T-helper 1 cell treated with Interleukin-12 subunit alpha and Interleukin-12 subunit beta and Interleukin-4 antibody, amounts not matched to agents 30 ng/mL and 1 ng/mL, for 36 hours (primary cell): ENCODE results near the gene ZEB1. TPM values are rescaled to one million over a fixed set of nuclear protein-coding genes. Genes with fewer than 3 reads are reported as not detected.
"Not testable (repeated sequence)": the region's sequence is repeated elsewhere in the genome, so short reads cannot be mapped to it uniquely, and the experiment has no call there.

Experiments used
- intact Hi-C: fragments of 100-400 bp; cut with micrococcal nuclease; formaldehyde crosslinking; loops from one replicate; pipeline ENCODE4 v1.15.1; 2024
- total RNA-seq: library from RNA; stranded (reverse); gene quantifications from 2 replicates; pipeline ENCODE4 v1.2.3, GENCODE V29; 2022

ZEB1 gene
- total RNA-seq, 1 donor from 2014 or later = 72.0 TPM

DNA sequence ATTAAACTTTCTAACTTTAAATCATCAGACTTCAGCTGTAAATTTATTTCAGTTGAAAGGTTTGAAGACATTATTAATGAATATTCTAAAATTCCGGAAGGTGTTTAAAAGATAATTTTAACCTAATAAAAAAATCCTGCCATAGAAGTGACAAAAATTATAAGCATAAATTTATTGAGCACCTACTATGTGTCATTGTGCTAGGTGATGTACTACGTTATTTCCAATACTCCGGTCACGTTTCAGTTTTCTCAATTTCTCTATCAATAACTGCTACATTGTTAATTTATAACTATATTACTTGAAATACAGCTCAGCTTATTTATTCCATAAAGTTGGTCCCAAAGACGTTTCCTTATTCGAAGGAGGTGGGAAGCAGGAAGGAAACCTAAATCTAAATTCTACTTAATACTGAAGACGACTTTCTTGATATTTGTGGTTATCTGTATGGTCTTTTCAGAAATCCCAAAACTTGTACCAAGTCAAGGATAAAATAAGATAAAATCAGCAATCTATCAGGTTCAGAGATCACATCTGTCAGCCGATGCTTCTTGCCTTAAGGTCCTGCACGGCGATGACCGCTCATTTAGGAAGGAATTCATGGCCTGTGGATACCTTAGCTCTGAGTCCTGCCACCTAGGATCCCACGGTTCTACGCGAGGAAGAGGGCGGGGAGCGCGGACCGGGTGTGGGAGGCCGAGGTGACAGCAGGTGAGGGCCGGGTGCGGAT is 1.2 kb upstream of the ZEB1 start:
- intact Hi-C loops = loop anchor here (1.0 to 2.0 kb wide), 8 partner anchors 35 to 883 kb away; partner anchors contain the start of gene MAP3K8

DNA sequence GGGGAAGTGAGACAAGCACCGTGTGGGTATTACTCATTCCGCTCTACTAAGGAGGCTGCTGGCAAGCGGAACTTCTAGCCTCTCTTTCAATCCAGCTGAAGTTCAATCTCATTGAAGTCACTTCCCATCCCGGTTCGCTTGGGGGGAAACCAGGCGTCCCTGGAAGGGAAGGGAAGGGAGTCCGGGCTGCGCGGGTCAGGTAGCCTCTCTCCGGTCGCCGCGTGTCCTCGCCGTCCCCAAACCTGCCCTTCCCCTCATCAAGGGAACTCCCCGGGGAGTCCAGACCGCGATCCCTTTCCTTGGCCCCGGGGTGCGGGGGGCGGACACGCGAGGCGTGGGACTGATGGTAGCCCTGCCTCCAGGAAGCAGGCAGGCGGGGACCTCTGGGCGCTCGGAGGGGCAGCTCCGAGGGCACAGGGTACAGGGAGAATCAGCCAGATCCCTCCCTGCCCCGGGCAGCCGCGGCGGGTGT is 598 bp upstream of the ZEB1 start:
- intact Hi-C loops = loop anchor here (1.0 to 2.0 kb wide), 8 partner anchors 34 to 884 kb away; partner anchors contain the start of gene MAP3K8

DNA sequence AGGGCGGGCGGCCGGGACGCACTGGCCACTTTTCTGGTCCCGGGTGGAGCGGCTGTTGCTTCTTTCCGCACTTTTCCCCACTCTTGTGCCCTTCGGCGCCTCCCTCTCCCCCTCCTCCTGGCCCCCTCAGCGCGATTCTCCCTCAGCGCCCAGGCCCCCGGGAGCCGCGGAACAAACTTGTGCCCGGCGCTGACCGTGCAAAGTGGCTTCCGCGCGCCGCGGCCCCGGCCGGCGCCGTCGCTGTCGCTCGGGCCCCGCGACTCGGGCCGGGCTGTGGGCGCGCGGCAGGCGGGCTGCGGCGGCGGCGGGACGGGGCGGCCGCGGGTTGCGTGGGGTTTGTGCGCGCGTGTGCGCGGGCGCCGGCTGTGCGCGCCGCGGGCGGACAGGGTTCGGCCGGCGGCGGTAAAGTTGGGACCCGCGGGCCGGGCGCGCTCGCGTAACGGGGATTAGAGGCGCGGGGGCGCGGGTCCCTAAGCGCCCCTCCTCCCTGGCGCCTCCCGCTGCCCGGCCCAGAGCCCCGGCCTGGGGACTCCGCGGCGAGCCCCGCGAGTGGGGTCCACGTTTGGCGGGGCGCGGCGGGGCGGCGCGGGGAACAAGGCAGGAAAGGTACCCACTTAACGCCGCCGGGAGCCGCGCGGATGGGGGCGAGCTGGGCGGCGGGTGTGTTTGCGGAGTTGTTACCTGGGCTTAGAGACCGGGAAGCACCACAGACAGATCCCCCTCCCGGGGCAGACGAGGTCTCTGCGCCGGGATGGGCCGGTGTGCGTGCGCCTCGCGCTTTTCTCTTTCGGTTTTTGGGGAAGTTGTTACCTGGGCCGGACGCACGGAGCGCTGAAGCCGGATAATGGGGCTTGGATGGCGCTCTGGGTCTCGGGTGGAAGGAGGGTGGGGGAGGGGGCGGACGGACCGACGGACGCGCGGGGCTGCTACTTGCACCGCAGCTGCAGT is 860 bp downstream of the ZEB1 start:
- intact Hi-C loops = loop anchor here (1.0 to 5.0 kb wide), 13 partner anchors 15 to 1637 kb away; partner anchors contain the start of genes ARHGAP12, ITGB1 and MAP3K8

DNA sequence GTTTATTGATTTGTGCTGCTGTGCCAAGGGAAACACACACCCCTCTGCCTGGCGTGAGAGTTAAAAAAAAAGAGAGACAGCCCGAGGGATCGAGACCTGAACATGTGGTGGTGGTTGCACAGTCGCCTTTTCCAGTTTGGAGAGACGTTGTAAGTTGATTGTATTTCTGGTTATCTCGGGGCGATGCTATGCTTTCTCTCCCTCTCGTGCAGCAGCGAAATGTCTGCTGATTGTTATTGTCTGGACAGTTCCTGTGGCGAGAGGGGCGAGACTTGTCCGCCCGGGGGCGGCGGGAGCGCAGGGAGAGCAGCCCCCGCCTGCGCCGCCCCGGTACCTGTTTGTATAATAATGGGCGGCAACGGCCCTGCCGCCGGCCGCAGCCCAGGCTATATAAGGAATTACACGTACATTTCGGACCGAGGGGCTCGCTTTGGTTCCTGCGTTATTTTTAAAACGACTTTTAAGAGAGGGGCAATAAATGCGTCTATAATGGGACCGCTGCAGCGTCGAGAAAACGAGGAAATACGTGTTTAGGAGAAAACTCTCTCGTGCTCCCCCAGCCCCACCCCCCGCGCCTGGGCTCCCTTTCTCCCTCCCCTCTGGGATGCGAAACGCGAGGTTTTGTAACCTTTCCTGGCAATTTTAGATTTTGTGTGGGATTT is 1.7 kb downstream of the ZEB1 start:
- intact Hi-C loops = loop anchor here (2.0 to 5.0 kb wide), 8 partner anchors 14 to 1637 kb away; partner anchors contain the start of genes ARHGAP12 and ITGB1

DNA sequence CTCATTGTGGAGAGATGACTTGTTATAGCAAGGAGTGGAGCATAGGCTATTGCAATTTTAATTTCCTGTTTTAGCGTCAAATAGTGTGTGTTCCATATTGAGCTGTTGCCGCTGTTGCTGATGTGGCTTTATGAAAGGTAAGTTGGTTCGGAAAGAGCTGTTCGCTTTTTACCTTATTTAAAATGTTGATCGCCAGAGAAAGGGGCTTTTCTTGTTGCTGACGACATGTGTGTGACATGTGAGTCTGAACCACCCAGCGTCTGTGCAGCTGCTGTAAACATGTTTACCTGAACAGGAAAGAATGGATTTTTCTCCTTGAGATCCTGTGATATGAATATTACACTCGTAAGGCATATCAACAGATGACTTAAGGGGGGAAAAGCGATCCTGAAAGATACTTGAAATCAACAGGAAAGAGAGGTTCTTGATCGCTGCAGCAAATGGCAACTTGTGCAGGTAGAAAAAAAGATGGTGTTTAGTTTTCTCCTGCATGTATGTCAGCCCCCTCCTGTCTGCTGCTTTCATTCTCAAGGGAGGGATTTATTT is 2.5 kb downstream of the ZEB1 start:
- intact Hi-C loops = loop anchor here (2.0 to 5.0 kb wide), 8 partner anchors 13 to 1636 kb away; partner anchors contain the start of genes ARHGAP12 and ITGB1

DNA sequence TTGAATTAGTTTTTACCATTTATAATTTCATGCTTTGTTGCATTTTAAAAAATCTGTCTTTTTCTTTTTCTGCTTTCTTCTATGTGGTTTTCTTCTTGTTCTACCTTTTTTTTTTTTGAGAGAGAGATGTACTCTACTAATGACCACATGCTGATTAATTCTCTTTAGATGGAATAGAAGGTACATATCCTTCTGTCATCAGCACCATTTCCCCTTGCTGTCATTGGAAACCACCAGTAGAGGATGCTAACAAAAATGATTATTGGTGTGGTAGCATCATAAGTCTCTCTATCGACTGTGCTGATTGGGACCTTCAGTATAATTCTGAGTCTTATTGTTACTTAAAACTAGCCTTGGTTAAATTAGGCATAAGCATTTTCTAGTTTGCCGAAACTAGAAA is 3.6 kb downstream of the ZEB1 start:
- intact Hi-C loops = loop anchor here (1.0 to 5.0 kb wide), 8 partner anchors 31 to 1635 kb away; partner anchors contain the start of genes ARHGAP12 and ITGB1

DNA sequence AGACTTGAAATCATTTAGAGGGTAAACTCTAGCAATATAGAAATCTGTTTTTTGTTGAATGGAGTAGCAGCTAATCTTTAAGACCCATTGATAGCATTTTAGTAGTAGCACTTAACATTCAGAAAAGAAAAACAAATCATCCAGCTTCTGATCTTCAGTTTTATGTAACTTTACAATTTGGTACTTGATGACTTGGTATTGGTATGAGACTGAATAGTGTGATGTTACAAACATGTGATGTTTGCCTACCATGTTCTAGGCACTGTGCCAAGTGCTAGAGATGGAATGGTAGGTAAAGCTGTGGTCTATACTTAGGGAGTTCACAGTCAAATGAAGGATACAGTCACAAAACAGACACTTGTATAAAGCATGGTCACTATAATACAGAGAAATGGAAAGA is 21.3 kb downstream of the ZEB1 start:
- intact Hi-C loops = loop anchor here (10.0 kb wide), 1 partner anchor 584 kb away; the partner anchor contains the start of gene ARHGAP12

DNA sequence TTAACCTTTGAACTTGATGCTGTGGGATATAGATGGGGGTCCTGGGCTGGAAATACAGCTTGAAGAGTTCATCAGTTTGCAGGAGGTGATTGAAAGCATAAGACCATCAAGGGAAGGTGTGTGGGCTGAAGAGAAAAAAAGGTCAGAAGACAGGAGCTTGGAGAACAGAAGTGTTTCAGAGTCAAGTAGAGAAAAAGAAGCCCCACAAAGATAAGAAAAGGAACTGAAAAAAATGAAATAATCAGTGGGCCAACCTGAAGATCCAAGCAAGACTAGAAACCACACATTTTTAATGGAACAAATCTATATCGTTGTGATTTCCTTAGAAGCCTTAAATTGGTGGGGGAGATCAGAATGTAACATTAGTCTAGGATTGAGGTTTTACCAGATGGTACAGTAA is 22.5 kb downstream of the ZEB1 start:
- intact Hi-C loops = loop anchor here (10.0 kb wide), 1 partner anchor 583 kb away; the partner anchor contains the start of gene ARHGAP12

DNA sequence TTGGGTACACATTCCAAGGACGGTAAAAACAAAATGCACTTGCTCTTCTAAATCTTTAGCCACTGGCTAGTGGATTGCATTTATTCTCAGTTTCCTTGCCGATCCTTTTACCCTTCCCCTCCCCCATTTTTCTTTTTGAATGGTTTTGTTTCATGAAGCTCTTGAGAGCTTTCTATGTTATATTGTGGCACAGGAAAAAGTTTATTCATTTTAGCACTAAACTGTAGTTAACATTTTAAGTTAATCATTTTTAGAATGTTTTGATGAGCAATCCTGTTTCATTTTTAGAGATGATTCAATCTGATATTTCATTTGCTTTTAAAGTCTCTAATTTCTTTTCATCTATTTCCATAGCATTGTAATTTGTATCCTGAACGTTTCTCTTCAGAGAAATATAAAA is 24.0 kb downstream of the ZEB1 start:
- intact Hi-C loops = loop anchor here (1.0 to 10.0 kb wide), 3 partner anchors 10 to 582 kb away; partner anchors contain the start of gene ARHGAP12

DNA sequence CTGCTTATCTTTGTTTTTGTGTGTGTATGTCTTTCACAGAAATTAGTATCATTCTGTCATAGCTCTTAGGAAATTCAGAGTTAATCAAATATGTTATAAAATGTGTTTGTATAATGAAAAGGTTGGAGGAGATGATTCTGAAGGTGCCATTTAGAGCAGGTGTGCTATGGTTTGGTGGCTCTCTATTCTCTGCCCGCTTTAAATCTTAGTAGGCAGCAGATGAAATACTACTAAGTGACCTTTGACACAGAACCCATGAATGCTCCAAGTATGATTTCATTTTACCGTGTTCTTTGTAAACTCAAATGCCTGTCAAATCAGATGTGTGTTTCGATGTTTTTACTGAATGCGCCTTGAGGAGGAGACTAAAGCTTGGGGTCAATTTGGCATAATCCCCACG is 24.5 kb downstream of the ZEB1 start:
- intact Hi-C loops = loop anchor here (1.0 to 10.0 kb wide), 3 partner anchors 10 to 581 kb away; partner anchors contain the start of gene ARHGAP12

DNA sequence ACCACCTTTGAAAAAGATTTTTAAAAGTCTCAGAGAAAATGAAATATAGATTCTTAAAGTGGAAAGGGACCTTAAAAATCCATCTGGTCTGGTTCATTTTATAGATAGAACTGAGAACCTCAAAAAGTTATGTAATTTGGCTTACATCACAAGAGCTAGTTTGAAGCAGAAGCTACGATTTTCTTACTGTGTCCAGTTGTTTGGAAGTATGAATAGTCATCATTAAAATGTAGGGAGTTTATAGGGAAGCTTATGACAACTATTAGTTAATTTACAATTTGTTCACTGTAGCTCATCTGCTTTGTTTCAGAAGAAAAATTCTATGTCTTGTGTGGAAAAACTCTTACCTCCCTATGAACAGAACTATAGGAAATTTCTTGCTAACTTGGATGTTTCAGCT is 26.9 kb downstream of the ZEB1 start:
- intact Hi-C loops = loop anchor here (10.0 kb wide), 1 partner anchor 579 kb away; the partner anchor contains the start of gene ARHGAP12

DNA sequence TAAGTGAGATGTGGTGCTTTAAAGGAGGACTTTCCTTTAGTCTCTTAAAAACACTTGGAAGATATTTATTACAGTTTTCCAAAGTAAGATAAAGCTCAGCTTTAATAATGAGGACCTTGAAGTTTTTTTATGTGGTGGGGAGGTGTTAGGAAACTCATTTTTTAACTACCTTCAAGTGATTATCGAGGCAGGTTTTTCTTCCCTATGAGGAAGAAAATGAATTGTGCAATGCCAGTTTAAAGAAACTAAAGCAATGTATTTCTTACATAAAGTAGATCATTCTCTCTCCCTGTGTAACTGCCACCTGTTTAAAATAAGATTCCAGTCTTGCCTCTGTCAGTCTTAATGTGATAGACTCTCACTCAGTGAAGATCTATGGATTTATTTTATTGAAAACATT is 27.9 kb downstream of the ZEB1 start:
- intact Hi-C loops = loop anchor here (10.0 kb wide), 1 partner anchor 578 kb away; the partner anchor contains the start of gene ARHGAP12

DNA sequence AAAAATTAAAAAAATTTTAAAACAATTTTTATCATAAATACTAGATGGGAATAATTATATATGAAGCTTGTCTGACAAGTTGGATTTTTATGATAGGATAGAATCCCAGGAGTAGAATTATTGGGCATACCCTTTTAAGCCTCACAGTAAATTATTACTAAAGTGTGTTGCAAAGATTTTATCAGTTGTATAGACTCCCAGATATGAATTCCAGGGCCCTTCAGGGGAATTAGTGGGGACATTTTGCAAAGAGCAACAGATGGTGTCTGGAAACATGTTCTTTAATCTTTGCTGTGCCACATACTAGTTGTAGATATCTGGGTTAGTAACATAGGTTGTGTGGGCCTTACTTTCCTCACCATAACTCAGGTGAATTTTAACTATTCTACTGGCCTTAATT is 28.7 kb downstream of the ZEB1 start:
- intact Hi-C loops = loop anchor here (10.0 kb wide), 1 partner anchor 577 kb away; the partner anchor contains the start of gene ARHGAP12

DNA sequence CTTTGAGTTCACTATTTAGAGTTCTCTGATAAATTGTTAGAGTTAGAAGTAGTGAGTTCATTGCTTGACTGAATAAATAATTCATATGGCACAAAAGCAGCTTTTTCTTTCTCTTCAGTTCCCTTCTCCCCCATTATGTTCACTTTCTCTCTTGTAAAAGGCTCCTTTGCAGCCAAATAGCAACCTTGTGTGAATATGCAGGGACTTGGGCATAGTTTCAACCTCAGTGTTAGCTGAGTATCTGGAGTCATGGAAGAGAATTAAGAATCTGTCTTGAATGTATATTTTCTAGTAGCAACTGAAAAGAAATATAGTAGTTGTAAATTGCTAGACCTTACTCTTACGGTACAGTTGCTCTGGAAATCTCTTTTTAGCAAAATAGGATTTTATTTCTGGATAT is 31.9 kb downstream of the ZEB1 start:
- intact Hi-C loops = no loop called here

DNA sequence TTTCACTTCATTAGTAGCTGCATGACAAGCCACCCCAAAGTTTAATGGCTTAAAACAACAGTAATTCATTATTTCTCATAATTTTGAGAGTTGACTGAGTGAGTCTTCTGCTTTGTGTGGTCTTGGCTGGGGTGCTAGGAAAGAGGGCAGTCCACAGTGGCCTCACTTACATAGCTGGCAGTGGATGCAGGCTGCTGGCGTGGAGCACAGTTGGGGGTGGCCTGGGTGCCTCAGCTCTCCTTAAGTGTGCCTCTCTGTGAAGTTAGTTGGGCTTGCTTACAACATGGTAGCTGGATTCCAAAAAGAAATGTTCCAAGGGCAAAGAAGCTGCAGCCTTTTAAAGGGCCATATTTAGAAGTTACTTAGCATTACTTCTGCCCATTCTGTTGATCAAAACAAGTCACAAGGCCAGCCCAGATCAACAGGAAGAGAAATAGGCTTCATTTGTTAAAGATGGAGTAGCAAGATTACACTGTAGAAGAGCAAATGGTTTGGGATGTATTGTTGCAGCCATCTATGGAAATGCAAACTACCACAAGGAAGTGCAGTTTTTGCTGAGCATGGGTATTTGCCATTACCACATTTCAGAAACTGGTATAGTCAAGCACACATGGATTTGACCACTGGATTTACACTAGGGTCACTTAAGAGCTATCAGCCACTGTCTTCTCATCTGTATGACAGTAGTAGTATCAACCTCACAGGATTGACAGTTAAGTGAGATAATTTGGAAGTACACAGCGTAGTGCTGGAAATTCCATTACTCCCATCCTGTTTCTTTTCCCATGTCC is 33.6 kb downstream of the ZEB1 start:
- intact Hi-C loops = loop anchor here (1.0 to 2.0 kb wide), 3 partner anchors 9 to 34 kb away; partner anchors contain the start of gene ZEB1

DNA sequence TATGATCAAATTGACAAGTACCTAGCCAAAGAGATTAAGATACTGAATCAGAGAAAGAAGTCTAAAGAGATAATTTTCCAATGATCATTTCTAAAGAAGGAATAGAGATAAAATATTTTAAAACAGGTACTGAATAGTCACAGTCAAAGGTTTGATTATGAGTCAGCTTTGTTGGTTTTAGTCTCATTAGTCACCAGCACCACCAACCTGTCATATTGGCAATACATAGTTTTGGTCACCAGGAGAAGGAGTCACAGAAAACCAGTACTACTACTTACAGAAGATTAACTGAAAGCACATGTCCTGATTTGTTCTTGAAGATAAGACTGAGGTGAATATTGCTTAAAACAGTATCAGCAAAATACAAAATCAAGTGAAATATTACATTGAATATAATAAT is 34.6 kb downstream of the ZEB1 start:
- intact Hi-C loops = loop anchor here (1.0 to 2.0 kb wide), 3 partner anchors 10 to 35 kb away; partner anchors contain the start of gene ZEB1

DNA sequence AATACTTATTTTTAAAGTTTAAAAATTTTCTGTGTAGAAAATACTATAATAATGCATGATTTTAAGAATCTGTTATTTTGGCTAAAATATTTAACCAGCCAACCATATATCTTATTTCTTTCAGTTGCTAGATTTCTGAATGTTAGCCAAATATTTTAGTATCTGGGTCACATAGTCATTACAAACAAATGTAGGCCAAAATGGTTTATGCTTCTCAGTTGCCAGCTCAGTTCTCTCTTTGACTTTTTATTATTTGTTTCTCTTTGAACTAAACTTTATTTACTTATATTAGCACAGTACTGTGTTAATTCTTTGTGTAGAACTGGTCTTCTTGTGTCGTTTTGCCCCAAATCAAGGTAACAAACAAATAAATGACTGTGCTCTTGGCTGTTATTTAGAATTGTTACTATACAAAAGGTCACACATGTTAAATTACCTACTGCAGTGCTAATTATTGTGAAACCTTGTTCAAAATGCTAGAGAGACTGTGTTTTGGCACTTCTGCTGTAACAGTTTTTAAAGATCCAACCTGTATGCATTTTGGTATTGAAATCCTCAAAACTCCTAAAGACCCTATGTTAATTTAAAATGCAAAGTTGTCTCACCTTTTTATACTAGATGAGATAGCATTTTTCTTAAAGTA is 39.8 kb downstream of the ZEB1 start:
- intact Hi-C loops = no loop called here

DNA sequence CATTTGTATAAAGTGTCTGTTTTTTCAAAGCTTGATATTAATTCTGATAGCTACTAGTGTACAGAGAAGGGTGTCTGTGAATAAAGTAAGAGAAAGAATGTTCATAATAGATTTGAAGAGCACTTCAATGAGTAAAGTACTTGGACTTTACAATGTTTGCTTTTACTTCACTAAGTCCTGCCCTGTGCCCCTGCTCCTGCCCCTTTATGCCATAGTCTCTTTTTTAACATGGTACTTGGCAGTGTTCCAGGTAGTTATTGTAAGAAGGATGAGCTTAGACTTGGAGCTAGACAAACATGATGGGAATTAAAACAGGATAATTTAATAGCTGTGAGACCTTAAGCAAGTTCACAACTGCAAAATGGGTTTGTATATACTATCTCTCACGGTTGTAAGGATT is 41.0 kb downstream of the ZEB1 start:
- intact Hi-C loops = no loop called here

DNA sequence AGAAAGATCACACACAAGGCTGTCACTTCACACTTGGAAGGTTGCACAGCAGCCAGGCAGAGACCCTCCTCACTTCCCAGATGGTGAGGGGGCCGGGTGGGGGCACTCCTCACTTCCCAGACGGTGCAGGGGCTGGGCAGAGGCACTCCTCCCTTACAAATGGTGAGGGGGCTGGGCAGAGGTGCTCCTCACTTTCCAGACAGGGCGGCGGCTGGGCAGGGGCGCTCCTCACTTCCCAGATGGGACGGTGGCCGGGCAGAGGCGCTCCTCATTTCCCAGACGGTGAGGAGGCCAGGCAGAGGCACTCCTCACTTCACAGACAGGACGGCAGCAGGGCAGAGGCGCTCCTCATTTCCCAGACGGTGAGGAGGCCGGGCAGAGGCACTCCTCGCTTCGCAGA is 42.5 kb downstream of the ZEB1 start:
- intact Hi-C loops = not testable (repeated sequence)
